ENCODE data around the gene PSAP.
"Not testable (repeated sequence)": the region's sequence is repeated elsewhere in the genome, so short reads cannot be mapped to it uniquely, and the experiment has no call there.

The PSAP gene

DNA sequence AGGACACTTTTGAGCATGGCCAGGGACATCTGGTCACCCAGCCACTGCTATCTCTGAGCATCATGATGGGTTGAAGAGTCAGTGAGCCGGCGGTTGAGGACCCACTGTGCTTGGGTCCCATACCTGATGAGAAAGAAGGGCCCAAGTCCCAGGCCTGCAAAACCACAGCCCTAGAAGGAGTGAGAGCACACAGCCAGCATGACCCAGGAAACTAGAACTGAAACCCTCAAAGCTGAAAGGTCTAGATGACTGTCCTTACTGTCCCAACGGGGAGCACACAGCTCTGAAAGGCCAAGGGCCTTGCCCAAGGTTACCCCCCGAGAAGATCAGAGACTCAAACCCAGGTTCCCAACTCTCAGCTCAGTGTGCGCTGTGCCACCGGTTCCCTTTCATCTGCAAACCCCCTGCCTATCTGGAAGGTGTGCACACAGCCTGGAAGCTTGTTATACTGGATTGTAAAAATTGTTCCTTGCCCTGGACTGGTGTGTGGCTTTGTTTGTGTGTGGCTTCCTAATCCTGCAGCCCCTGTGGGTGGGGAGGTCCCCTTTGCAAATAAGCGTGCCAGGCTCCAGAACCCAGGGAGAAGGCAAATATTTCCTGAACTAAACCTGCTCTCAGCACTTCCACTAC lies 22.6 kb upstream of the PSAP start:
- DNase-seq (ENCODE audit: low read depth): no peak

DNA sequence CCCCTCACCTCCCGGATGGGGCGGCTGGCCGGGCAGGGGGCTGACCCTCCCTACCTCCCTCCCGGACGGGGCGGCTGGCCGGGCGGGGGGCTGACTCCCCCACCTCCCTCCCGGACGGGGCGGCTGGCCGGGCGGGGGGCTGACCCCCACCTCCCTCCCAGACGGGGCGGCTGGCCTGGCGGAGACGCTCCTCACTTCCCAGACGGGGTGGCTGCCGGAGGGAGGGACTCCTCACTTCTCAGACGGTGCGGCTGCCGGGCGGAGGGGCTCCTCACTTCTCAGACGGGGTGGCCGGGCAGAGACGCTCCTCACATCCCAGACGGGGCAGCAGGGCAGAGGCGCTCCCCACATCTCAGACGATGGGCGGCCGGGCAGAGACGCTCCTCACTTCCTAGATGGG lies 18.6 kb upstream of the PSAP start:
- not testable (repeated sequence) for DNase-seq (ENCODE audit: low read depth)

DNA sequence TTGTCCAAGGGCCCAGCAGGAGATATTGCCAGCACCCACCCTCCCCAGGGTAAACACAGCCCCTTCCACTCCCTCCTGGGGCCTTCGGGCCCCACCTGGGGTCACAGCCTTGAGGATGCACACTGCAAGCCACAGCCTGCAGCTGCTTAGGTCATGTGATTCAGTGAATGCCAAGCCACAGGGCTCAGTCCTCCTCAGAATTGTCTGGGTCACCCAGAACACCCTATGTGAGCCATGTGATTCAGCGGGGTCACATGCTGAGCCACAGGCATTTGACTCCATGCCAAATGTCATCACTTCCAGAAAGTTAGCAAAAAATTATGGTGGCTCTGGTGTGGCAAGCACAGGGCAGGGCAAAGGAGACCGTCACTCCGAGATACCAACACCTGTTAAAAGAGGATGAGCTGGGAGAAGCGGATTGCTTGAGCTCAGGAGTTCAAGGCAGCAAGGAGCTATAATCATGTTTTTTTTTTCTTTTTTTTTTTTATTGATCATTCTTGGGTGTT lies 17.2 kb upstream of the PSAP start:
- DNase-seq (ENCODE audit: low read depth): no peak

DNA sequence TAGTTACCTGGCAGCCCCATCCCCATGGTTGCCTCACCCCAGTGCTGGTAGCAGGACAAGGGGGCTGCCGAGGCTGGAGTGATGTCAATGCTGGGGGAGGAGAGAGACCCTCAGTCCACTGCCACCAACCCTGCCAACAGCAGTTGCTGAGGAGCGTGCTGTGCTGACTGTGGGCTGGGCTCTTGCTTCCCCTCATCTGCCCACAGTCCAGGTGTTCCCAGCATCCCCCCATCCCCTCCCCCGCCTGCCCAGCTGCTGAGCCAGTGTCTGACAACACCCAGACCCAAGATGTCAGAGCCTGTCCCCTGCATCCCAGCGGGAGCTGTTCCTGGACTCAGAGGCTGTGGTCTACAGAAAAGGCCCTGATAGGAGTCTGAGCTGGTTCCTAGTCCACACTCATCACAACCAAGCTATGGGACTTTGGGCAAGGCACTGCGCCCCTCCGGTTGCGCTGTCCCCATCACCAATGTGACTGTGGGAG lies 14.6 kb upstream of the PSAP start:
- no peak for DNase-seq (ENCODE audit: low read depth)

DNA sequence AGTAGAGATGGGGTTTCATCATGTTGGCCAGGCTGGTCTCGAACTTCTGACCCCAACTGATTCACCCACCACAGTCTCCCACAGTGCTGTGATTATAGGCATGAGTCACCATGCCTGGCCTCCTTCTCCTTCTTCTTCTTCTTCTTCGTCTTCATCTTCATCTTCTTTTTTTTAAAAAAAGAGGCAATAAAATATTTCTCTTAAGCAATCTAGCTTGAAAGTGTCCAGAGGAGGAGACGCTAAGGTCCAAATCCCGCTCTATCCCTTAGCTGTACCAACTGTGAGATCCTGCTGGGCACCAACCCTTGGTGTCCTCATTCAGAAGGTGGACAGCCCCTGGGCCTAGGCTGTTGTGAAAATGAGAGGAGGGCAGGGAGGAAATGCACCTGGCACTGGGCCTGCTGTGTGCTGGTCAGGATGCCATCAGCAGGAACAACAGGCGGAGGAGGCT lies 13.9 kb upstream of the PSAP start:
- no peak for DNase-seq (ENCODE audit: low read depth)

DNA sequence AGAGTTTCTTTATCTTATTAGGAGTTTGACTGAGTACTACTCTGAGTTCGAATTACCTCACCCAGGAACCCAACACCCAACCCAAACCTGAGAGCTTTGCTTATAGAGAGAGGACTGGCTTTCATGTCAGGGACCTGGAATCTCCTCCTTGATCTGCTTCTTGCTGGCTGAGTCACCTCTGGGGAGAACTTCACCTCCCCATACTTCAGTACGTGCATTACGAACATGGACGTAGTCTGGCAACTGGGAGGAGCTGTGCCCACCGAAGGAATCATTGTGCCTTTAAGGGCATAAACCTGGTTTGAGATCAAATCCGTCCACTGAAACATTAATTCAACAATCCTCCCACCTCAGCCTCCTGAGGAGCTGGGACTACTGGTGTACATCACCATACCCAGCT lies 12.2 kb upstream of the PSAP start:
- DNase-seq (ENCODE audit: low read depth): no peak

DNA sequence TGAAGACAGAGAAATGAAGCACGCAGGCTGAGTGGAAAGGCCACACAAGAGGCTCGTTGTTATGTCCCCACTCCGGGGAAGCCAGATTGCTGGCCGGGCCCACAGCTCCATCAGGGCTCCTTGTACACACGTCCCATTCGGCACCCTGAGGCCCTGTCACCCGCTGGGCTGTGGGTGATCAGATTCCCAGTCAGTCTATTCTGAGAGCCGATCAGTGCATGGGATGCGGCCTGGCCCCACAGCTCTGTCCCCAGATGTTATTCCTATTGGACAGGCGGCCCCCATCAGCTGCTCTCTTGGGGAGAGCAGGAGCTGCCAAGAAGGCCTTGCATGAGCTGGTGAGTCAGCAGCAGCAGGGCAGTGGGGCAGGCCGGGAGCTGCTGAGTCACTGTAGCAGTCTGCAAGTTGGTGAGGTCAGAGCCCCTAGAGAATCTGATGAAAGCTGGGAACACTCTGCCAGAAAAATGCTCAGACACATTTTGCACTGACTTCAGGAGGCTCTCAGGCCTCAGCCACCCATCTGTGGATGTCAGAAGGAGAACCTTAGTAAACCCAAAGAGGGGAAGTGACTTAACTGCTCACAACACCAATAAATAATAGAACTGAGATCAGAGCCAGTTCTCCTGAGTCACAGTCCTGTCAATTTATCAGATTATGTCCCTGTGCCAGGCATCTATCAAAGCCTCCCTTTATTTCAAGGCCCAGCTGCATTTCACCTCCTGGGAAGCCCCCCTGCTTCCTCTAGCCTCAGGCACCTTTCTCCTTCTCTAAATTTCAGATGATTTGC lies 9.4 kb upstream of the PSAP start:
- DNase-seq (ENCODE audit: low read depth): peak; percentile 21

DNA sequence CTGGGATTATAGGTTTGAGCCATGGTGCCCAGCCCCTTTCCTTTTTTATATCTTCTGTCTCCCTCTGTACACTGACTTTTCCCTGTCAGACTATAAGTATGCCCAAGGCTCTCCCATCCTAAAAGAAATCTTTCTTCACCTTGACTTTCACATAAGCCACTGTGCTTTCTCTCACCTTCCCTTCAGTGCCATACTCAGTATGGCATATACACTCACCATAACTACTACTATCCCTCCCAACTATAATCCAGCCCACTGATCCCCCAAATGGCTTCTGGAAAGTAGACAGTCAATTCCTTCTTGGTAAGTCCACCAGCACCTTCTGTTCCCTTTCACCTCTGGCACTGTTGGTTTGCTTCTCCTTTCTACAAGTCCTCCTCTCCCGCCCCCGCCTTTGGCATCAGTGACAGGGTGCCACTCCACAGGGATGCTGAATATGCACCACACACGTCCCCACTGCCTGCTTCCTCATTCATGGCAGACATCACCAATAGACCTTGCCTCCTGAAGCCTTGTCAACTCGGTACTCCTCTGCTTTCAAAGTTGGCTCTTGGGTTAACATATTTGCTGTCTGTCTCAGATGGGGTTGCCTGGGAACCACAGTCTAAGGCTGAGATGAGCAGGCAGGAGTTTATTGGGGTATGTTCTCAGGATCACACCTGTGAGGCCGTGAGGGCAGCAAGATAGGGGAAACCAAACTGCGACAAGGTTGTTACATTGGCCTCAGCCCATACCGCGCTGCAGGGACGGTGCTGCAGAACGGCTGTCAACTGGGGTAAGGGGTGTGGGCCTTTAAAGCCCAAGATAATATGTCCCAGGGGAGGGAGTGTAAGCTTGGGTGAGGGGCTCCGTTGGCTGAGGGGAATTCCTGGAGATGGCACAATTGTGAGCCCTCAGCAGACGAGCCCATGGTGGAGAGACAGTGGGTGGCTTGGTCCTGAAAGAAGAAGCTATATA lies 7.2 kb upstream of the PSAP start:
- no peak for DNase-seq (ENCODE audit: low read depth)

DNA sequence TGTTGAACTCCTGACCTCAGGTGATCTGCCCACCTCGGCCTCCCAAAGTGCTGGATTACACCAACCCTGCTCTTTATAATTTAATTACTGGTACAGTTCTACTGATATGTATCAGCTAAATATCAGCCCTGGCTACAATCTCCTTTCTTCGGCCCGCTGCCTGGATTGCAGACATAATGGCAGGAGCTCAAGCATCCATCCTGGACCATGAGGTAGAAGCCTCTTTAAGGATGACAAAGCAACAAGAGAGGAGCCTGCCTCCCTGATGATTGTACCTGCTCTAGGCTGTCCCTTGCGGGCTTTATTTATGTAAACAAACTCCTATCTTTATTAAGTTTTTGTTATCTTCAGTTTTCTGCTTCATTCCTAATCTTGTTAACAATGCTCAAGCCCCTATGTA lies 5.6 kb upstream of the PSAP start:
- no peak for DNase-seq (ENCODE audit: low read depth)

DNA sequence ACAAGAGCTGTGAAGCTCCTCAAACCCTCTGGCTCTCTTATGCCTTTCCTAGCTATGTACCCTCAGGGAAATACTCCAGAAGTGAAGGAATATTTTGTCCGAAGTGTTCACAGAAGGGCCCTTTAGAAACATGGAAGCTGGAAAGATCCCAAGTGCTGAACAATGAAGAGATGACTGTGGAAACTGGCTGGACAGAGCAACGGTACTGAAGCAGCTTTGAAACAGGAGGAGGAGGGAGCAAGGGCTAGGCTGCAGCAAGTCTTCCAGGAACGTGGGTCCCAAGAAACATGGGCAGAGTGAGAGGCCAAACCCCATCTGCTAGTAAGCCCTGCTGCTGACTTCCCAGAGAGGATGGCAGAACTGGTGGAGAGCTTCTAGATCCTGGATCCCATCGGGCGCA lies 3.0 kb upstream of the PSAP start:
- DNase-seq (ENCODE audit: low read depth): no peak

DNA sequence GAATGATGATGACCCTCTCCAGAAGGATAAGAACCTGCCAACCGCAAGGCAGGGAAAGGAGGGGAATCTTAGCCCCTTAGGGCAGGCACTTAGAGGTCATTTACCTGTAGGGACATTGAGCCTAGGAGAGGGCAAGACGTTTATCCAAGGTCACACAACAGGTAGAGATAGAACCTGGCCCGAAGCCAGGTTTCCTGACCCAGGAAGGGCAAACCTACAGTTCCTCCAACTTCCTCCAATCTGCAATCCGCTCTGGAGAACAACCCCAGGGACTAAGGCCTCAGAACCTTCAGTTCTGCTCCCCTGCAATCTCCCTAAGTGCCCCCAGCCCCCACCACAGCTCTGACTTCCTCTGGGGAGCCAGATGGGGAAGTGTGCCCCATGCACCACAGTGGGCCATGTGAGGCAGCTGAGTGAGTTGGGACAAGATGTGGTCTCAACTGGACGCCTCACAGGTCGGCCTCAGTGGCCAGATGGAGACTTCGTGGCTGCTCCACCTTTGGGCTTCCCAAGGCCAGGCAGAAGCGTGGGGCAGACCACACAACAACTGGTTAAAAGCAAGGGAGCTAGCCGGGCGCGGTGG lies 1.4 kb upstream of the PSAP start:
- DNase-seq (ENCODE audit: low read depth): no peak

DNA sequence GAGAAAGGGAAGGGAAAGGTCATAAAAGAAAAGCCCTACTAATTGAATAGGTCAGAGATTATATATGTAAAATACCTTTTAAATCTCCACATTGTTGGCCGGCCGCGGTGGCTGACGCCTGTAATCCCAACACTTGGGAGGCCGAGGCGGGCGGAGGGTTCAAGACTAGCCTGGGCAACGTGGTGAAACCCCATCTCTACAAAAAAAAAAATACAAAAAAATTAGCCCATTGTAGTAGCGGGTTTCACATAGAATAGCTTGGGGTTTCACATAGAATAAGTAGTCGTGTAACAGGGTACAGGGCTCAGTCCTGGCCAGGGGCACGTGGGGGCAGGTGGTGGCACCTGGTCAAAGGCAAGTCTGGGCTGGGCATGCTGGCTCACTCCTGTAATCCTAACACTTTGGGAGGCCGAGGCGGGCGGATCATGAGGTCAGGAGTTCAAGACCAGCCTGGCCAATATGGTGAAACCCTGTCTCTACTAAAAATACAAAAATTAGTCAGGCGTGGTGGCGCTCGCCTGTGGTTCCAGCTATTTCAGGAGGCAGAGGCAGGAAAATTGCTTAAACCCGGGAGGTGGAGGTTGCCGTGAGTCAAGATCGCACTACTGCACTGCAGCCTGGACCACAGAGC lies 529 bp upstream of the PSAP start:
- DNase-seq (ENCODE audit: low read depth): not testable (repeated sequence)

DNA sequence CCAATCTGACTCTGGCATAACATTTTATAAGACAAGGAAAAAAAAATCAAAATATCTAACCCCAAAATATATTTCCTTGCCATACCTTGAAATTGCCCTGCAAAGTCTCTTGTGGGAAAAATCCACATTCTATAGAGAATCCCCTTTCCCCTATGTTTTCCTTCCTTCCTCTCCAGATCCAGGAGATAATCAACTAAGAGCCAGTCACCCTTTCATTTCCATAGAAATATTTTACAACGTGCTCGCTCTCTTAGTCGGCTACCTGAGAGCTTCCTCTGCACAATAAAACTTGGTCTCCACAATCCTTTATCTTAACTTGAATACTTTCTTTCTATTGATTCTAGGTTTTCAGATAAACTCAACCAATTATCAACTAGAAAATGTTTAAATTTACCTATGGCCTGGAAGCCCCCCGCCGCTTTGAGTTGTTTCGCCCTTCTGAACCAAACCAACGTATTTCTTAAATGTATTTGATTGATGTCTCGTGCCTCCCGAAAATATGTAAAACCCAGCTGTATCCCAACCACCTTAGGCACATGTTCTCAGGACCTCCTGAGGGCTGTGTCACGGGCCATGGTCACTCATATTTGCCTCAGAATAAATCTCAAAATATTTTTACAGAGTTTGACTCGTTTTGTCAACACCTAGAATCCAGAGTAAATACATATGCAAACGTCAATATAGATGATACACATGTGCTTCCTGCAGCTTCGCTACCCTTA lies 869 bp downstream of the PSAP start:
- DNase-seq (ENCODE audit: low read depth): no peak

DNA sequence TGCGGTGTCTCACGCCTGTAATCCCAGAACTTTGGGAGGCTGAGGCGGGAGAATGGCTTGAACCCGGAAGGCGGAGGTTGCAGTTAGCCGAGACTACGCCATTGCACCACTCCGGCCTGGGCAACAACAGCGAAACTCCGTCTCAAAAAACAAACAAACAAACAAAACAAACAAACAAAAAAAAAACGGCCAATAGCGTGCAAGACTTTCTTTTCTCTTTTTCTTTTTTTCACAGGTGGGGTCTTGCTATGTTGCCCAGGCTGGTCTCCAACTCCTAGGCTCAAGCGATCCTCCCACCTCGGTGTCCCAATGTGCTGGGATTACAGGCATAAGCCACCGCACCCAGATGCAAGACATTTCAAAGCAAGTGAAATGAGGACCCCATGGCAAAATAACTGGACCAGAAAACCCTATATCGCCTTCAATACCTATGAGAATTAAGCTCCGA lies 1.6 kb downstream of the PSAP start:
- DNase-seq (ENCODE audit: low read depth): no peak

DNA sequence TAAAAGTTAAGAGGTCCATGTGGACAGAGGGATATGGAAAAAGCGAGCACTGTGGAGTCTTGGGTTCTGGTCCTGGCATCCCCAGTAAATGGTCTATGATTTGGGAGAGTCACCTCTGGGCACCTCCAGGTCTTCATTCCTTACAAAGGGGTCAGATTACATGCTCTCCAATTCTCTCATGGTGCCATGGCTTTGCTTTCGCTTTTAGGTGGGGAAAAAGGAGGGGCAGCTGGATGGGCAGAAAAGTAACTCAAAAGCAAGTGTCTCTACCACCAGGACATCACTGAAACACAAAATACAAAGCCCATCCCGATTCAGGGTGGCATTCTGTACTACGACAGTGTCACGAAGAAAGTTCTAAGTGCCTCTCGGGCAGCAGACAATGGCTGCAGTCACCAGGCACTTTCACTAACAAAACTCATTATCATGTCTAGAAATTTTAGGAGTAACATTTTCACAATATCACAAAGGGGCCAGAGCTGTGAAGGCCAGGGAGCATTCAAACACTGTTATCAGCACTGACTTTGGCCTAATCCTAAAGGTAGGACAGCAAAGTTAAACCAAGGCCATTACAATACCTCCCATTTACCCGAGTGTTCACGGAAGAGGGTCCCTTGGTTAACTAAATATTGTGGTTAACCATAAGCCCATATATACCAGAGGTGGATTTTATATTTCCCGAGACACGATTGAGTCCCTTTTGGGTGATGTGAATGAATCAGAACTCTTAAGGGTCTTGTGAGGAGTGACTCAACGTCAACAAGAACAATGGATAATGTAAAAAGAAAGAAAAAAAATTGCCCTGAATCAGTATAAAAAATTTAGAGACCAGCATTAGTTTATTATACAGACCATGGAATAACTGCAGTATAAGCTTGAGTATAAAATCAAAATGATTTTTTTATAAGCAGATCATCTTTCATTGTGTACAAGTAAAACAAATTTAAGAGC lies 2.5 kb downstream of the PSAP start:
- DNase-seq (ENCODE audit: low read depth): no peak

DNA sequence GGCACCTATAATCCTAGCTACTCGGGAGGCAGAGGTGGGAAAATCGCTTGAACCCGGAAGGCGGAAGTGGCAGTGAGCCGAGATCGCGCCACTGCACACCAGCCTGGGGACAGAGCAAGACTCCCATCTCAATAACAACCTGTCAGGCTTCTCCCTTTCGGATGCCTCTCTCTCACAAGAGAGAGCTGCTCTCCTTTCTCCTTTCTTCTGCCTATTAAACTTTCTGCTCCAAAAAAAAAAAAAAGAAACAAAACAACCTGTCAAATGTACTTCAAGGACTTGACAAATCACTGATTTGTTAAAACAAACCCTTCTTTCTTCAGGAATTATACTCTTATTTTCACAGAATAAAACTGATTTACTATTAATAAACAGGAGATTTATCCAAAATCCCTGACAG lies 3.6 kb downstream of the PSAP start:
- DNase-seq (ENCODE audit: low read depth): no peak

DNA sequence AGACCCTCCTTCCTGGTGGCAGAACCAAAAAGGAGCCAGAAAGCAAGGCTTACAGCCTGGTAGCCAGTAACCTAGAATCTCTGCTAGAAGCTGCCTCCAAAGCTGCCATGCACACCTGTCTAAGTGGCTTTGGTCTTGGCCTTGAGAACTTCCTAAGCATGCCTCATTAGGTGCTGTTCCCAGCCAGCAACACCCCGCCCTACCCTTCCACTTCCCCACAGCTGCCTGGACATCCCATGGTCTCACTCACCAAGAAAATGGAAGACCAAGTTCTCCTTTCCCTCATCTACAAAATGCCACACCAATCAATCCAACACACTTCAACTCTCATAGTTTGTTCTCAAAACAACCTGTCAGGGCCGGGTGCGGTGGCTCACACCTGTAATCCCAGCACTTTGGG lies 4.2 kb downstream of the PSAP start:
- DNase-seq (ENCODE audit: low read depth): no peak

DNA sequence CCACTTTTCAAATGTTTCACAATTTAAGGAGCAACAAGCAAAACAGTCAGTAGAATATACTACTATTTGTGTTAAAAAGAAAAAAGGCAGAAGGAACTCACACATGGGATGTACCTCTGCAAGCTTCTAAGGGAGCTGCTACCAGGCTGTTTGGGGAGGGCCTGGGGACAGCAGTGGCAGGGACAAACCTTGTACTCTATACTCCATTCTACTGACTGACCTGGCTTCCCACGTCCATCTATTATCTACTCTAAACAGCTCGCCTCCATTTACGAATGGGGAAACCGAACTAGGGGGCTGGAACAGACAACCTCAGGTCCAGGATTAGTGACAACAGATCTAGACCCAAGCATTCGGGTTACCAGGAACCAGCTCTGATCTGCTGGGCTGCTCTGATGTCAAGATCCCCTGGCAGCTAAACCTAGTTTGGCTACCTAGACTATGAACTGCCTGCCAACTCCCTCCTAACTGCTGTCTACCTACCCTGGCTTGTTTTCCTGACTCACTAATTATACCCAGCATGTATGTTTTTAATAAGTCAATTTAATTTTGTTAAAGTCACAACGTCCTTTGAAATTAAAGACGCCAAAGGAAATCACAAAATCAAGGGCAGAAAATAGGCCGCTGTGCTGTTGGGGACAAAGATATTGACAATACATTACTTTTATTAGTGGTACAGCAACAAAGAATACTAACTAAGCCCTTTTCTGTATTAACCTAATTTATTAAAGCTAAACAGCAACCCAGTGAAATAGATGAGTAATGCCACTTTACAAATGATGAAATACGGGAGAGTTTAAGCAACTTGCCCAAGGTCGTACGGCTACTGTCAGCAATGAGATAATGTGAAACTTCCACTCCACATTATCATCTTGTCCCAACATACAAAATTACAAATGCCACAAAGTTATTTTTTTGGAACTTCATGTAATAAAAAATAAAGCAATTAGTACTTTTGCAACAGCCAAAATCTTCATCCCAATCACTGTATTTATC lies 5.3 kb downstream of the PSAP start:
- DNase-seq (ENCODE audit: low read depth): no peak
